ENCODE measurements around the gene TBCCD1.

Gene TBCCD1, protein sequence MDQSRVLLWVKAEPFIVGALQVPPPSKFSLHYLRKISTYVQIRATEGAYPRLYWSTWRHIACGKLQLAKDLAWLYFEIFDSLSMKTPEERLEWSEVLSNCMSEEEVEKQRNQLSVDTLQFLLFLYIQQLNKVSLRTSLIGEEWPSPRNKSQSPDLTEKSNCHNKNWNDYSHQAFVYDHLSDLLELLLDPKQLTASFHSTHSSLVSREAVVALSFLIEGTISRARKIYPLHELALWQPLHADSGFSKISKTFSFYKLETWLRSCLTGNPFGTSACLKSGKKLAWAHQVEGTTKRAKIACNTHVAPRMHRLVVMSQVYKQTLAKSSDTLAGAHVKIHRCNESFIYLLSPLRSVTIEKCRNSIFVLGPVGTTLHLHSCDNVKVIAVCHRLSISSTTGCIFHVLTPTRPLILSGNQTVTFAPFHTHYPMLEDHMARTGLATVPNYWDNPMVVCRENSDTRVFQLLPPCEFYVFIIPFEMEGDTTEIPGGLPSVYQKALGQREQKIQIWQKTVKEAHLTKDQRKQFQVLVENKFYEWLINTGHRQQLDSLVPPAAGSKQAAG

DNA sequence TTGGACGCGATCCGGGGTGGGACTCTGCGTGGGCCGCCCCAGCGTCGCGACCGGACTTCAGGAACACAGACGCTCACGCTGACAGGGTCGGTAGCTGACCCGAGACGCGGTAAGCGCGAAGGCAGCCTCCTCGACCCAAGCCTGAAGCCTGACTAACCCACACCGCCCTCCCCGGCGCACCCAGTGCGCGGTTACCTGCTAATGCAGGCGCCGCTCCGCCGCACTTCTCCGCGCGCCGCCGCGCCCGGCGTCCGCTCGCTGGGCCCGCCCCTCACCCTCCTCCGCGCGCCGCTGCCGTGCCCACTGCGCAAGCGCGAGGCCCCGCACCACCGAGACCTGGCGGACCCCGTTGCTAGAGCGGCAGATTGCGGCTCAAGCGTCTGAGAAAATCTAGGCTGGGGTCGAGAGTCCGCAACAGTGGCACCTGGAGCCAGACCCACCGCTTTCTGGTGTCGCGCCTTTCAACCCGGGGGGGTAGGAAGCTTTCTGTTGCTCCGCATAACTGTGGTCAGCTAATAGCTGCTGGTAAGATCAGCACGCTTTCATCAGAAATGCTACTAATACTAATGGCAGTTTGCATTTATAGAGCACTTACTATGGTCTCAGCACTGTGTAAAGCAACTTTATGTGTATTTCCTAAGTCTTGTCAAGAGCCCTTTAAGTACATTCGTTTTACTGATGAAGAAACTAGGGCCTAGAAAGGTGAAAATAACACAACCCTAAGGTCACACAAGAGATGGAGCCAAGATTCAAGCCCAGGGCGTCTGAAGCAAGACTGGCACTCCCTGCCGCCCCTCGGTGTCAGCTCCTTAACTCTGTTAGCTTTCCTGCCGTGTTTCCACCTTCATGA is at the start of gene TBCCD1:
Gene TBCCD1, minus strand, starts transcription at position 268 of the 850 bp plus-strand sequence. CDS start 3,010 bp downstream, outside the sequence.
- TF ChIP-seq POLR2A (IDR thresholded peaks at IDR 0.05; ENCODE audit: low read depth, low read length) = peak; percentile 96
- peak; percentile 66 for FAIRE-seq
- DNase-seq (ENCODE audit: insufficient read length, low spot score) = peak; percentile 86

DNA sequence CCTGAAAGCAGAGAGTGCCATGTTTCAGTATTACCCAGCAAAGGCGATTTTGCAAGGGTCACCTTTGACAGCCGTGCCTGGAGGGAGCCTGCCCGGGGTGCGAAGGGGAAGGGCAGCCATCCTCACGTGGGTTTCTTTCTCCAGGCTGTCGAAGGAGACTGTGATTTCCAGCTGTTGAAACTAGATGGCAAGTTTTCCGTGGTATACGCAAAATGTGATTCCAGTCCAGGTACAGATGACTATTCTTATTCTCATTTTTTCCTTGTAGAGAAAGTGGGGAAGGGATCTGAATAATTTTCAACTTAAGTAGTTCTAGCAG is 49.1 kb upstream of the TBCCD1 start:
- FAIRE-seq (no peak), DNase-seq (ENCODE audit: insufficient read length, low spot score) (no peak)

DNA sequence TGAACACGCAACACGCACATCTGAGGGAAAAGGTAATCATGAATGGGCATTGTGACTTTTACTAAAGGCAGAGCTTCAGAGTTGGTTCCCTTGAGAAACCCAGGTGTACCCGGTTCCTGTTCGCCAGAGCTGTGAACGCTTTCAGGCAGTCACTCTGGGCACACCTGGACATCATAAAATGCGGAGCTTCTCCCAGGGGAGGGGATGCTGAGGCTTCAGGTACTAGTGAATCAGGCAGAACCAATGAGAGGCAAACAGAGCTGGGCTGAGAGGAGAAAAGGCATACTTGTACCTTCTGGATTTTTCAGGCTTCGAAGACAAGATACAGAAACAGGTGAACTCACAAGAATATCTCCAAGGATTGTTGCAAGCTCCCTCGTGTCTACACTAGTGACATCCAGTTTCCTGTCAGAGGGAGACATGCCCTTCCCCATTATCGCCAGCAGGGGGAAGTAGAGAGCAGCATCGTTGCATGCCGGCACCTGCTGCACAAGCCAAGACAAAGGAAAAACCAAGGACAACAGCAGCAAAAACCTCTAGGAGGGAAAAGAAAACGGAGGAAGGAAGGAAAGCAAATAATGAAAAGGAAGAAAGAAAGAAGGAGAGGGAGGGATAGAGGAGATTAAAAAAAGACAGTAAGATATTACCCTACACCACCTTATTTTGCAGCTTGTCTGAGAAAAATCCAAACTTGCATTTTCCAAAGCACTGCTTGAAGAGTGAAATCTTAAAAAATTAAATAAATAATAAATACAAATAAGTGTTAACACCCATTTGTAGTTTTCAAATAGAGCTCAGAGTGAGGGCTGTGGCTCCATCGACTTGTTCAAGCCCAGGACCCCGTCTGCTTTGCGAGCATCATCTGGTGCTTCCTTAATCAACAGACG is 47.7 kb upstream of the TBCCD1 start:
- TF ChIP-seq POLR2A (IDR thresholded peaks at IDR 0.05; ENCODE audit: low read depth, low read length) = no peak
- DNase-seq (ENCODE audit: insufficient read length, low spot score) (peak; percentile 81), FAIRE-seq (peak; percentile 92)

More for the DNA sequence above, 49.1 kb upstream of the TBCCD1 start:
- no peak for TF ChIP-seq POLR2A (IDR thresholded peaks at IDR 0.05; ENCODE audit: low read depth, low read length)

DNA sequence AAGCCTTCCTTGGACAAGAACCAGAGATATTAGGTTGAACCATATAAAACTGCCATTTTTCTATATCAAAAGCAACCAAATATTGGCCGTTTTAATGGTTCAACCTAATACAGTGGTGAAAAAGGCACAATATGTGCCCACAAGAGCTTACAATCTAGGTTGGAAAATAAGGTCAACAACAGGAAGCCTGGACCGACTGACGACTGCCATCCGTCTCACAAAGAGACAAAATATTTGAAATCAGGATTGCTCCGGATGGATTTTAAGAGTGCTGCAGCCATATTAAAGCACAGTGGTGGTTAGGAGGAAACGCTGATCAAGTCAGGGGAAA is 47.1 kb upstream of the TBCCD1 start:
- FAIRE-seq (no peak), DNase-seq (ENCODE audit: insufficient read length, low spot score) (no peak)
- no peak for TF ChIP-seq POLR2A (IDR thresholded peaks at IDR 0.05; ENCODE audit: low read depth, low read length)

DNA sequence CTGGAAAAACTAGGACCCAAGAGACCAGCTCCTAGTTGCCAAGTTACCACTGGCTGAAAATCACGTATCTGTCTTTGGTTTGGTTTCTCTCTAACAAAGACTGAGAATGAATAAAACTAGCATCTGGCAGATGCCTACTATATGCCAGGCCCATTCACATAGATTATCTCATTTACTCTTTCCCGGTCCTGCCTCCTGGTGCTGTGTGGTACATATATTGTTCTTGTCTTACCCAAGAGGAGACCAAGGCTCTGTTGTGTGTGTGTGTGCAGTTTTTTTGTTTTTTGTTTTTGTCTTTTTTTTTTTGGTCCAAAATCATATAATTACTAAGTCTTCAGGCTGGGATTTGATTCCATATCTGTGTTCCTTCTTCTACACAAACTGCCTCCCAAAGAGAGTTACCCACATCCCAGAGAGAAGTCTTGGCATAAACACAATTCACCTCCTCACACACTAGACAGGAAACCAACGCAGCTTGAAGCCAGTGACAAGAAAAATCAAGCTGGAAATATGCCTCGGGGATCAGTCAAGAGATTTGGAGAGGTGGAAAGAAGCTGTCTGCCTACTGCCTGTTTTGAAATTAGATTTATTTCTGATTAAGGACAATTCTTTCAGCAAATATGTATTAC is 46.6 kb upstream of the TBCCD1 start:
- no peak for TF ChIP-seq POLR2A (IDR thresholded peaks at IDR 0.05; ENCODE audit: low read depth, low read length)
- peak; percentile 30 for DNase-seq (ENCODE audit: insufficient read length, low spot score)
- no peak for FAIRE-seq

DNA sequence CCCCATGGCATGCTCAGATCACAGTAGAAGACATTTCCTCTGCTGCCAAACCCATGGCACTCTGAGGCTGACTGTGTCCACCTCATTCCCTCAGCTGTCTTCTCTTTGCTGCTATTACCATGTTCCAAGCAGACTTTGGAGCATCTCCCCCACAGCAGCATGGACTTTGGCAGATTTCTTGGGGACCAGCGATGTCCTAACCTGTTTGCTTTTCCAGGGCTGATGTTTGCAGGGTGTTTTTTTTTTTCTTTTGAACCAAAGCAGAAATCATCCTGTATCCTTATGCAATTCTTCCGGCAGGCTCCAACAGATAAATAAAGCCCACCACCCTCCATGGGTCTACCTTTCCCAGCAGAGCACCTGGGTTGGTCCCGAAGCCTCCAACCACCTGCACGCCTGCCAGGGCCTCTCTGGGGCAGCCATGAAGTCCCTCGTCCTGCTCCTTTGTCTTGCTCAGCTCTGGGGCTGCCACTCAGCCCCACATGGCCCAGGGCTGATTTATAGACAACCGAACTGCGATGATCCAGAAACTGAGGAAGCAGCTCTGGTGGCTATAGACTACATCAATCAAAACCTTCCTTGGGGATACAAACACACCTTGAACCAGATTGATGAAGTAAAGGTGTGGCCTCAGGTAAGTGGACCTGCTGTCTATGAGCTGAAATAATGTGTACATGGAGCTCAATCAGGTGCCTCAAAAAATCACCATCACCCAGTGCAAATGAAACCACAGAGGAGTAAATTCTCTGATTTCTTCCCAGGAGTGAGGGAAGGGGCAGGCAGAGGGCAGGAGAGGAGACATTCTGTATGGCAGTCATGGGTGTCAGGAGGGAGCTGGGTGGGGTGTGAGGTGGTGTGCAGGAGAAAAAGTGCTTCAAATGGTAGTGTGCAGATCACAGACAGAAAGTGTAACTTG is 45.8 kb upstream of the TBCCD1 start, which contains the start of gene AHSG:
Gene AHSG, plus strand, starts transcription at position 340 of the 916 bp plus-strand sequence. Its CDS starts 82 bp downstream, at position 422.
- FAIRE-seq (no peak), DNase-seq (ENCODE audit: insufficient read length, low spot score) (no peak)
- TF ChIP-seq POLR2A (IDR thresholded peaks at IDR 0.05; ENCODE audit: low read depth, low read length) = no peak

DNA sequence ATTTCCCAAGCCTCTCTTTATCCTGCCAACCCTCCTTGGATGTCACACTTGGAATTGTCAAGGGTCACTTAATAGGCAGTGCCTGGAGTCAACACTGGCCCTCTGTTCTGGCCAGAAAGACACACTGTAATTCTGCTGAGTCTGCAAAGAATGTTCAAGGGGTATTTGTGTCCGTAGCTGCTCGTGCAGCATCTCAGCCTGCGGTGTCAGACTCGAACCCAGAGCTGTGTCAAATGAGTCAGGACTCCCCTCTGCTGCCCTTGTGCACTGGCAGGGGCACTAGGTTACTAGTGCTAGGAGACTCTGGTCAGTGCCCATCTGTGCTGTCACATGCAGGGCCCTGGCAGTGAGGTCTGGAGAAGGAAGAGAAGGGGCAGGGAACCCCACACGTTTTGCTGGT is 44.9 kb upstream of the TBCCD1 start:
- DNase-seq (ENCODE audit: insufficient read length, low spot score) (no peak), FAIRE-seq (no peak)
- no peak for TF ChIP-seq POLR2A (IDR thresholded peaks at IDR 0.05; ENCODE audit: low read depth, low read length)

DNA sequence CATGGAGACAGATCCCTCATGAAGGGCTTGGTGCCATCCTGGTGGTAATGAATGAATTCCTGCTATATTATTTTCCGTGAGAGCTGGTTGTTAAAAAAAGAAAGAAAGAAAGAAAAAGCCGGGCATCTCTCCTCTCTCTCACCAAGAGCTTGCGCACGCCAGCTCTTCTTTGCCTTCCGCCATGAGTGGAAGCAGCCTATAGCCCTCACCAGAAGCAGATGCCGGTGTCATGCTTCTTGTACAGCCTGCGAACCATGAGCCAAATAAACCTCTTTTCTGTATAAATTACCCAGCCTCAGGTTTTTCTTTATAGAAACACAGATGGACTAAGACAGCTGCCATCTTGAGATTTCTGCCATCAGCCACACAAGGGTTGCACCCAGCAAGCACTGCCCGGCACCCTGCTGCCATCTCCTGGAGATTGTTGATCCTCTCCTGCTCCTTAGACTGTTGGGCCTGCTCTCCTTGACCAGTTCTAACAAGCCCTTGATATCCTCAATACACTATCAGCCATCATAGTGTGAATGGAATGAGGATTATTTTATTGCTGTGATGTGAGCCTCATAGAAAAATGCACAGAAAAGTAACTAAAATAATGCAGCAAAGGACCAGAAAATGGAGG is 42.2 kb upstream of the TBCCD1 start:
- no peak for TF ChIP-seq POLR2A (IDR thresholded peaks at IDR 0.05; ENCODE audit: low read depth, low read length)
- DNase-seq (ENCODE audit: insufficient read length, low spot score) (no peak), FAIRE-seq (no peak)

DNA sequence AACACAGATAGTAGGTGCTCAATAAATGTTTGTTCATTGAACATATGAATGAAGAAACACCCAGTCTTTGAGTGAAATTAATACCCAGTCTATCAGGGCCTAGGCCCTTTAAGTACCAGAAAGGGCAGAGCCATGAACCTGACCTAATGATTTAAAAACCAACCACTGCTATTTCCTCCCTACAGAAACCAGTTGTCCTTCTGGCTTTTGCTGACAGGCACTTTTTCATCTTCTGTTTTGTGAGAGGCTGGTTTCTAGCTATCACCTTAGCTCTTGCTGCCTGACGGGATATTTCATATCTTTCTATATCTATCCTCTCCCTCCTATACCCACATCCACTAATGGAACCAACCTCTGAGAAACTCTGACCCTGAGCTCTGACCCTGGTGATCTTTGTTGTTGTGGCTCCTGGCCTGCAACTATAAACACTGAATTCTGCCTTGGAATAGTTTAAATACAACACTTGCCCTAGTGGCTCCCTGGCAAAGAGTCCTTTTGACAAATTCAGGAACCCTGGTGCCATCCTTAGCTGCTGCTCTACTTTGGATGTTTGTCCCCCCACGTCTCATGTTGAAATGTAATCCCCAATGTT is 41.6 kb upstream of the TBCCD1 start:
- DNase-seq (ENCODE audit: insufficient read length, low spot score) = no peak
- TF ChIP-seq POLR2A (IDR thresholded peaks at IDR 0.05; ENCODE audit: low read depth, low read length) = no peak
- no peak for FAIRE-seq

DNA sequence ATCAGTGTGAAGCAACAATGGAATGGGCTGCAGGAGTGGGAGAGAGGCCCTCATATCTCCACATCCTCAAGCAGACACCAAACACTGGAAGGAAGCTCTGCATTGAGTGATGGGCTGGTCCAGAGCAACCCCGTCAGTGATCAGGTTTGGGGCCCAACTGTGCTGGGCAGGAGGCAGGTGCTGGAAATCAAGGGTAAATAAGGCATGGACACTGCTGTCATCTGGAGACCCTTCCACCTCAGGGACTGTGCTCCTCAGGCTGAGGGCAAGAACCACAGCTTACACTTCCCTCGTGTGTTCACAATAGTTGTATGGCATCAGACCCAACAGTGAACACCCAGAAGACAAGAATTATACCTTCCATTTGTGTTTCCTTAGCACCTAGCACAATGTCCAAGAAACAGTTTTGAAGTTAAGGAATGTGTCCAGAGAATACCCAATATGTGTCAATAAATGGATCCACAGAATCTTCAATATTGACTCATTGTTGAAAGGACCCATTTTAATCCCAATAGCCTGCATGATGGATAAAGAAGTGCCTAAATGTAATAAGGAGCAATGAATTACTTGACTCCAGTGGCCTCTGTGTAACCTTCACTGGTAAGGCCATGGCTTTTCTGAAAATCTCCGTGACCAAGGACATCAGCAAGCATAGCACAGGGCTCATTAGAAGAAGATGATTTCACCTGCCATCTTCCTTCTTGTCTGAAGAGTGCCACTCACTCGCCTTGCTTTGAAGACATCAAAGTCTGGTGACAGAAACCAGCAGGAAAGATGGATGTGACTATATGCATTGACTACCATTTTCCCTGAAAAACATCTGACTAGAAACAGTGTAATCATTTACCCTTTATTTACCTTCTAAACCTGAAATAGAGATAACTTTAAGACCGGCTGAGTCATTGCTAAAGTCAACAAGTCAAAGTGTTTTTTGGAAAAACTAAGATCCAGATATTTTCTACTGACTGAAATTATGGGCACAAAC is 38.7 kb upstream of the TBCCD1 start:
- FAIRE-seq (no peak), DNase-seq (ENCODE audit: insufficient read length, low spot score) (no peak)

More for the DNA sequence above, 38.7 kb upstream of the TBCCD1 start:
- no peak for TF ChIP-seq POLR2A (IDR thresholded peaks at IDR 0.05; ENCODE audit: low read depth, low read length)
